T-helper 22 cell (primary cell): Measurements from ENCODE around the gene FAM90A1.
"Not testable (repeated sequence)": the region's sequence is repeated elsewhere in the genome, so short reads cannot be mapped to it uniquely, and the experiment has no call there.

Experiments
- DNase-seq: peaks from one replicate; pipeline ENCODE4 v3.0.0-alpha.2; 2020; ENCODE audit warnings: low read depth

Gene FAM90A1

DNA sequence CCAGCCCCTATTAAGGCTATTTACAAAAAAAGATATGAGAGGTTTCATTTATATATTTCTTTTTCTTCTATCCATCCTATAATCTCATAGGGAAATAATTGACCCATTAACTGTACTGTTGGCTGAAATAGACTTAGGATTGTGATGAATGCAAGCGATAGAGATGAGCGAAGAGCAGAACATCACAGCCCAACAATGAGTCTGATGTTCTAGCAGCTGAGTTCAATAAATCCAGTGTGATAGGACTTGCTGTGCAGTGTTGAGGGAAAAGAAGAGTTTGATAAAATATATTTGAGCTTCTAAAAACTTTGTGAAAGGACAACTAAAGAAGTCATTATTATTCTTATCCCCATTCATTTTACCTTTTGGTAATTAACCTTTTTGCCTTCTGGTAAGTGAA, 54.5 kb downstream of the FAM90A1 start:
- DNase-seq: not testable (repeated sequence)
